HepG2 (cell line): Measurements from ENCODE around the gene CSTPP1.

Experiments
- CBFB ChIP-seq: sonication (generic); formaldehyde crosslinking; IDR thresholded peaks from 2 replicates; pipeline ENCODE4 v1.4.0; 2020; ENCODE audit warnings: missing genetic modification reagents
- CTCF ChIP-seq: sonication (generic); formaldehyde crosslinking; IDR thresholded peaks from 2 replicates; pipeline ENCODE4 v1.5.0; 2020; ENCODE audit warnings: mild to moderate bottlenecking, missing genetic modification reagents, moderate library complexity
- EP300 ChIP-seq, 3 experiments: sonication (generic) in 1 of 3; formaldehyde crosslinking in 1 of 3; IDR thresholded peaks; 2 replicates each; pipeline versions ENCODE4 v1.5.1 to v1.6.1; 2011 to 2020; ENCODE audit warnings: low read depth in 2 of 3, low read length in 2 of 3, borderline replicate concordance in 1 of 3, improper control_type of control experiment in 1 of 3, mild to moderate bottlenecking in 1 of 3, missing genetic modification reagents in 1 of 3, moderate library complexity in 1 of 3
- EZH2 ChIP-seq: conservative IDR thresholded peaks from 2 replicates; pipeline ENCODE4 v1.6.1; 2012; ENCODE audit warnings: mild to moderate bottlenecking, low read depth, low read length, moderate library complexity
- HOXD1 ChIP-seq: sonication (generic); formaldehyde crosslinking; IDR thresholded peaks from 2 replicates; pipeline ENCODE4 v1.5.0; 2020; ENCODE audit warnings: missing genetic modification reagents
- JUND ChIP-seq: sonication (generic); formaldehyde crosslinking; IDR thresholded peaks from 2 replicates; pipeline ENCODE4 v1.8.0; 2022; ENCODE audit warnings: mild to moderate bottlenecking, missing genetic modification reagents
- NR1H2 ChIP-seq: sonication (generic); formaldehyde crosslinking; IDR thresholded peaks from 2 replicates; pipeline ENCODE4 v1.8.1; 2022; ENCODE audit warnings: low read depth, missing genetic modification reagents, borderline replicate concordance
- PAF1 ChIP-seq: IDR thresholded peaks from 2 replicates; pipeline ENCODE4 v1.6.1; 2016; ENCODE audit warnings: missing genetic modification reagents, missing compliant biosample characterization
- RAD21 ChIP-seq: fragments of 450-650 bp; formaldehyde crosslinking; IDR thresholded peaks from 2 replicates; pipeline ENCODE4 v1.5.0; 2020; ENCODE audit warnings: mild to moderate bottlenecking
- REST ChIP-seq, 2 experiments: IDR thresholded peaks; 2 replicates each; pipeline ENCODE4 v1.6.1; 2011 to 2012; ENCODE audit warnings: low read length in 2 of 2, borderline replicate concordance in 1 of 2, low read depth in 1 of 2, mild to moderate bottlenecking in 1 of 2, moderate library complexity in 1 of 2
- ZC3H4 ChIP-seq: sonication (generic); formaldehyde crosslinking; IDR thresholded peaks from 2 replicates; pipeline ENCODE4 v1.4.0; 2020; ENCODE audit warnings: missing genetic modification reagents, borderline replicate concordance
- ZFP41 ChIP-seq: sonication (generic); formaldehyde crosslinking; IDR thresholded peaks from 2 replicates; pipeline ENCODE4 v1.4.0; 2020; ENCODE audit warnings: mild to moderate bottlenecking, missing genetic modification reagents, borderline replicate concordance

GRCh38 chr11:47093541-47093940 lies 157.0 kb downstream of the CSTPP1 start:
- TF ChIP-seq HOXD1 (CRISPR knock-in tag) (no peak), CTCF (CRISPR knock-in tag) (no peak), PAF1 (no peak), RAD21 (no peak), EZH2 (no peak), NR1H2 (CRISPR knock-in tag) (no peak), EP300 (IDR thresholded peaks at IDR 0.05; ENCODE audit: low read depth in 2 of 2, low read length in 2 of 2) (no peak), EP300 (CRISPR knock-in tag; IDR thresholded peaks at IDR 0.05; ENCODE audit: borderline replicate concordance) (no peak), REST (IDR thresholded peaks at IDR 0.05; ENCODE audit: borderline replicate concordance in 1 of 2, low read depth in 1 of 2, low read length in 2 of 2) (no peak), ZC3H4 (CRISPR knock-in tag) (no peak), JUND (CRISPR knock-in tag) (no peak), CBFB (CRISPR knock-in tag) (no peak), ZFP41 (CRISPR knock-in tag) (no peak)
